ENCODE data around the gene CYP4F11.
A peak's percentile ranks its signal among the peaks of the same experiment; 100 is the strongest.
"Not testable (repeated sequence)": the region's sequence is repeated elsewhere in the genome, so short reads cannot be mapped to it uniquely, and the experiment has no call there.

CYP4F11 gene

GRCh38 chr19:15954820-15955219 lies 20.5 kb upstream of the CYP4F11 start:
- H3K27me3 ChIP-seq (ENCODE audit: control insufficient read depth in 1 of 2, insufficient read depth in 2 of 2, low read length in 2 of 2), result peaks cover 8 to 20% of the 10 kb centered on the region in 2 donors
- no peak overlapping the region for H3K27ac ChIP-seq (ENCODE audit: low read depth, low read length)
- no peaks in the 10 kb centered on the region for H3K36me3 ChIP-seq (ENCODE audit: control insufficient read depth in 1 of 2, insufficient read depth in 2 of 2, low read length in 2 of 2)
- H3K4me1 ChIP-seq (ENCODE audit: control insufficient read depth in 1 of 2, insufficient read depth in 2 of 2, low read length in 2 of 2), result no peaks in the 10 kb centered on the region
- H3K4me3 ChIP-seq (ENCODE audit: low read depth in 1 of 2, low read length in 2 of 2), result no peak overlapping the region
- H3K9ac ChIP-seq (ENCODE audit: low read depth in 1 of 2, low read length in 2 of 2), result no peak overlapping the region
- H3K9me3 ChIP-seq (ENCODE audit: control insufficient read depth in 1 of 2, low read length in 2 of 2), result no peaks in the 10 kb centered on the region

GRCh38 chr19:15948223-15949058 lies 14.1 kb upstream of the CYP4F11 start, which contains the start of gene OR10H4:
OR10H4 (plus strand) TSS chr19:15949008; CDS start chr19:15949008, 0 bp downstream.
- Histone ChIP-seq H3K27me3 (ENCODE audit: control insufficient read depth in 1 of 2, insufficient read depth in 2 of 2, low read length in 2 of 2) (peaks cover 0 to 6% of the 10 kb centered on the region in 2 donors), H3K36me3 (ENCODE audit: control insufficient read depth in 1 of 2, insufficient read depth in 2 of 2, low read length in 2 of 2) (no peaks in the 10 kb centered on the region), H3K27ac (ENCODE audit: low read depth, low read length) (no peak within 1 kb of the TSS), H3K4me3 (ENCODE audit: low read depth in 1 of 2, low read length in 2 of 2) (no peak within 1 kb of the TSS), H3K9me3 (ENCODE audit: control insufficient read depth in 1 of 2, low read length in 2 of 2) (peaks cover 11 to 14% of the 10 kb centered on the region in 2 donors), H3K4me1 (ENCODE audit: control insufficient read depth in 1 of 2, insufficient read depth in 2 of 2, low read length in 2 of 2) (no peaks in the 10 kb centered on the region), H3K9ac (ENCODE audit: low read depth in 1 of 2, low read length in 2 of 2) (no peak within 1 kb of the TSS)

- H3K9ac ChIP-seq (ENCODE audit: low read depth in 1 of 2, low read length in 2 of 2), result no peak overlapping the region
- no peaks in the 10 kb centered on the region for H3K36me3 ChIP-seq (ENCODE audit: control insufficient read depth in 1 of 2, insufficient read depth in 2 of 2, low read length in 2 of 2)
- H3K4me3 ChIP-seq (ENCODE audit: low read depth in 1 of 2, low read length in 2 of 2), result no peak overlapping the region
- H3K27ac ChIP-seq (ENCODE audit: low read depth, low read length), result no peak overlapping the region
- H3K9me3 ChIP-seq (ENCODE audit: control insufficient read depth in 1 of 2, low read length in 2 of 2), result peaks cover 11 to 14% of the 10 kb centered on the region in 2 donors
- peaks cover 3% of the 10 kb centered on the region in 2 donors for H3K27me3 ChIP-seq (ENCODE audit: control insufficient read depth in 1 of 2, insufficient read depth in 2 of 2, low read length in 2 of 2)
- H3K4me1 ChIP-seq (ENCODE audit: control insufficient read depth in 1 of 2, insufficient read depth in 2 of 2, low read length in 2 of 2), result no peaks in the 10 kb centered on the region
Observed at GRCh38 chr19:15945301-15945700, 11.0 kb upstream of the CYP4F11 start.

GRCh38 chr19:15944401-15944800 lies 10.1 kb upstream of the CYP4F11 start:
- peaks cover 2 to 3% of the 10 kb centered on the region in 2 donors for H3K27me3 ChIP-seq (ENCODE audit: control insufficient read depth in 1 of 2, insufficient read depth in 2 of 2, low read length in 2 of 2)
- no peaks in the 10 kb centered on the region for H3K36me3 ChIP-seq (ENCODE audit: control insufficient read depth in 1 of 2, insufficient read depth in 2 of 2, low read length in 2 of 2)
- no peak overlapping the region for H3K4me3 ChIP-seq (ENCODE audit: low read depth in 1 of 2, low read length in 2 of 2)
- H3K27ac ChIP-seq (ENCODE audit: low read depth, low read length), result no peak overlapping the region
- no peak overlapping the region for H3K9ac ChIP-seq (ENCODE audit: low read depth in 1 of 2, low read length in 2 of 2)
- H3K9me3 ChIP-seq (ENCODE audit: control insufficient read depth in 1 of 2, low read length in 2 of 2), result peaks cover 10 to 14% of the 10 kb centered on the region in 2 donors
- H3K4me1 ChIP-seq (ENCODE audit: control insufficient read depth in 1 of 2, insufficient read depth in 2 of 2, low read length in 2 of 2), result no peaks in the 10 kb centered on the region

GRCh38 chr19:15937771-15938170 lies 3.4 kb upstream of the CYP4F11 start:
- H3K9me3 ChIP-seq (ENCODE audit: control insufficient read depth in 1 of 2, low read length in 2 of 2), result no peaks in the 10 kb centered on the region
- H3K9ac ChIP-seq (ENCODE audit: low read depth in 1 of 2, low read length in 2 of 2), result no peak overlapping the region
- H3K4me3 ChIP-seq (ENCODE audit: low read depth in 1 of 2, low read length in 2 of 2), result no peak overlapping the region
- peaks cover 10 to 13% of the 10 kb centered on the region in 2 donors for H3K4me1 ChIP-seq (ENCODE audit: control insufficient read depth in 1 of 2, insufficient read depth in 2 of 2, low read length in 2 of 2)
- H3K27me3 ChIP-seq (ENCODE audit: control insufficient read depth in 1 of 2, insufficient read depth in 2 of 2, low read length in 2 of 2), result peaks cover 0 to 13% of the 10 kb centered on the region in 2 donors
- H3K36me3 ChIP-seq (ENCODE audit: control insufficient read depth in 1 of 2, insufficient read depth in 2 of 2, low read length in 2 of 2), result no peaks in the 10 kb centered on the region
- no peak overlapping the region for H3K27ac ChIP-seq (ENCODE audit: low read depth, low read length)

- Histone ChIP-seq H3K27me3 (ENCODE audit: control insufficient read depth in 1 of 2, insufficient read depth in 2 of 2, low read length in 2 of 2) (peaks cover 0 to 13% of the 10 kb centered on the region in 2 donors), H3K4me1 (ENCODE audit: control insufficient read depth in 1 of 2, insufficient read depth in 2 of 2, low read length in 2 of 2) (peaks cover 10 to 13% of the 10 kb centered on the region in 2 donors), H3K36me3 (ENCODE audit: control insufficient read depth in 1 of 2, insufficient read depth in 2 of 2, low read length in 2 of 2) (no peaks in the 10 kb centered on the region), H3K27ac (ENCODE audit: low read depth, low read length) (no peak overlapping the region), H3K9me3 (ENCODE audit: control insufficient read depth in 1 of 2, low read length in 2 of 2) (no peaks in the 10 kb centered on the region), H3K9ac (ENCODE audit: low read depth in 1 of 2, low read length in 2 of 2) (no peak overlapping the region), H3K4me3 (ENCODE audit: low read depth in 1 of 2, low read length in 2 of 2) (no peak overlapping the region)
Observed at GRCh38 chr19:15936950-15937349, 2.6 kb upstream of the CYP4F11 start.

- H3K36me3 ChIP-seq (ENCODE audit: control insufficient read depth in 1 of 2, insufficient read depth in 2 of 2, low read length in 2 of 2), result no peaks in the 10 kb centered on the region
- peaks cover 1 to 13% of the 10 kb centered on the region in 2 donors for H3K27me3 ChIP-seq (ENCODE audit: control insufficient read depth in 1 of 2, insufficient read depth in 2 of 2, low read length in 2 of 2)
- peaks cover 10 to 13% of the 10 kb centered on the region in 2 donors for H3K4me1 ChIP-seq (ENCODE audit: control insufficient read depth in 1 of 2, insufficient read depth in 2 of 2, low read length in 2 of 2)
- no peak overlapping the region for H3K4me3 ChIP-seq (ENCODE audit: low read depth in 1 of 2, low read length in 2 of 2)
- no peaks in the 10 kb centered on the region for H3K9me3 ChIP-seq (ENCODE audit: control insufficient read depth in 1 of 2, low read length in 2 of 2)
- no peak overlapping the region for H3K27ac ChIP-seq (ENCODE audit: low read depth, low read length)
- H3K9ac ChIP-seq (ENCODE audit: low read depth in 1 of 2, low read length in 2 of 2), result no peak overlapping the region
Observed at GRCh38 chr19:15936173-15936572, 1.8 kb upstream of the CYP4F11 start.

GRCh38 chr19:15935167-15935702 lies 906 bp upstream of the CYP4F11 start:
- no peaks in the 10 kb centered on the region for H3K36me3 ChIP-seq (ENCODE audit: control insufficient read depth in 1 of 2, insufficient read depth in 2 of 2, low read length in 2 of 2)
- peaks cover 7 to 18% of the 10 kb centered on the region in 2 donors for H3K27me3 ChIP-seq (ENCODE audit: control insufficient read depth in 1 of 2, insufficient read depth in 2 of 2, low read length in 2 of 2)
- no peak overlapping the region for H3K4me3 ChIP-seq (ENCODE audit: low read depth in 1 of 2, low read length in 2 of 2)
- H3K4me1 ChIP-seq (ENCODE audit: control insufficient read depth in 1 of 2, insufficient read depth in 2 of 2, low read length in 2 of 2), result peaks cover 10 to 13% of the 10 kb centered on the region in 2 donors
- H3K9ac ChIP-seq (ENCODE audit: low read depth in 1 of 2, low read length in 2 of 2), result no peak overlapping the region
- no peak overlapping the region for H3K27ac ChIP-seq (ENCODE audit: low read depth, low read length)
- H3K9me3 ChIP-seq (ENCODE audit: control insufficient read depth in 1 of 2, low read length in 2 of 2), result no peaks in the 10 kb centered on the region

- H3K4me1 ChIP-seq (ENCODE audit: control insufficient read depth in 1 of 2, insufficient read depth in 2 of 2, low read length in 2 of 2), result peaks cover 10 to 13% of the 10 kb centered on the region in 2 donors
- not testable (repeated sequence) for H3K9me3 ChIP-seq (ENCODE audit: control insufficient read depth in 1 of 2, low read length in 2 of 2); H3K27ac ChIP-seq (ENCODE audit: low read depth, low read length); H3K36me3 ChIP-seq (ENCODE audit: control insufficient read depth in 1 of 2, insufficient read depth in 2 of 2, low read length in 2 of 2); H3K4me3 ChIP-seq (ENCODE audit: low read depth in 1 of 2, low read length in 2 of 2)
- peaks cover 7 to 18% of the 10 kb centered on the region in 2 donors for H3K27me3 ChIP-seq (ENCODE audit: control insufficient read depth in 1 of 2, insufficient read depth in 2 of 2, low read length in 2 of 2)
- peak overlapping the region in 1 of 2 donors; percentile 39 for H3K9ac ChIP-seq (ENCODE audit: low read depth in 1 of 2, low read length in 2 of 2)
Observed at GRCh38 chr19:15933761-15934331, 483 bp downstream of the CYP4F11 start.

GRCh38 chr19:15928321-15928720 lies 6.0 kb downstream of the CYP4F11 start:
- H3K4me3 ChIP-seq (ENCODE audit: low read depth in 1 of 2, low read length in 2 of 2), result no peak overlapping the region
- no peaks in the 10 kb centered on the region for H3K4me1 ChIP-seq (ENCODE audit: control insufficient read depth in 1 of 2, insufficient read depth in 2 of 2, low read length in 2 of 2)
- H3K36me3 ChIP-seq (ENCODE audit: control insufficient read depth in 1 of 2, insufficient read depth in 2 of 2, low read length in 2 of 2), result no peaks in the 10 kb centered on the region
- no peak overlapping the region for H3K9ac ChIP-seq (ENCODE audit: low read depth in 1 of 2, low read length in 2 of 2)
- H3K27ac ChIP-seq (ENCODE audit: low read depth, low read length), result no peak overlapping the region
- H3K9me3 ChIP-seq (ENCODE audit: control insufficient read depth in 1 of 2, low read length in 2 of 2), result no peaks in the 10 kb centered on the region
- peaks cover 7 to 8% of the 10 kb centered on the region in 2 donors for H3K27me3 ChIP-seq (ENCODE audit: control insufficient read depth in 1 of 2, insufficient read depth in 2 of 2, low read length in 2 of 2)
